Testis (tissue), 2 donors: ENCODE data around the gene MAP6.

ENCODE experiments used
- POLR2A ChIP-seq: fragments of 450-650 bp; IDR thresholded peaks from one replicate; pipeline ENCODE4 v1.6.1; 2017; ENCODE audit warnings: antibody characterized with exemption, mild to moderate bottlenecking, moderate library complexity
- TF ChIP-seq, protein P1 (sequence below), 3 experiments: fragments of 450-650 bp in 2 of 3; fragments of 200-600 bp in 1 of 3; sonication (generic) in 1 of 3; IDR thresholded peaks; one replicate each; pipeline ENCODE4 v1.5.1; 2016 to 2019; ENCODE audit warnings: antibody characterized with exemption in 3 of 3, mild to moderate bottlenecking in 2 of 3, moderate library complexity in 1 of 3

DNA sequence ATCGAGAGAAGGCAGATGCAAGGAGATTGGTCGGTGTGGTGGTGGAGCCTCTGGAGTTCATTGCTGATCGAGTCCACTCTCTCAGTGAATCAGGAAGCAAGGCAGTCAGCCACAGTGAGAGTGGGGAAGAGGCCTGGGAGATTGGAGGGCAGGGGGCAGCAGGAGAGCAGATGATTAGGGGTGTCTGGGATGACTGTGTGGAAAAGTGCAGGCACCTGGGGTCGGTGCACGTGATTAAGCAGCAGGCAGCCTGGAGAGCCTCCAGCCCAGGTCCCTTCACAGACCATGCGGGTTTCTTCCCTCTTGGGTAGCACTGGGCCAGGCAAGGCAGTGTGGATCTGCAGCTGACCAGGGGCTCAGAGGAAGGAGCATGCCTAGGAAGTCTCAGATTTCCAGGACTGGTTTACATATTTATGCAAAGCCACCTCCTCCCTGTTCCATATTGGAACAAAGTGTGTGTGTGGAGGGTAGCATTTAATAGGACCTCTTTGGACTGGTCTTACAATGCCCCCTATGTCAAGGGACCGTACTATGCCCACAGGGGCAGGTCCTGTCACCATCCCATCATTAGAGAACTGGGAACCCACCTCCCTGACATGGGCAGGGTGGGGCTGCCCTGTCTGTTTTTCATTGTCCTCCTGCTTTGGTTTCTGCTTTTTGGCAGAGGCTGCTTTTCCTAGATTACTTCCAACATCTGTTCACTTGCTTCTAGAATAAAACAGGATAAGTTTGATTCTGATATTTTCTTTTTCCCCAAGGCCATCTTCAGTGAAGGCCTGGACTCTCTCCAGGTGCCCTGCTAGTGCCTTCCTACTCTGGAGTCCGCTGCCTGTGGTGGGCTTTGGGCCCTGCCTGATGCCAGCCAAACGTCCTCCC, 129.1 kb downstream of the MAP6 start:
- TF ChIP-seq, protein P1, sequence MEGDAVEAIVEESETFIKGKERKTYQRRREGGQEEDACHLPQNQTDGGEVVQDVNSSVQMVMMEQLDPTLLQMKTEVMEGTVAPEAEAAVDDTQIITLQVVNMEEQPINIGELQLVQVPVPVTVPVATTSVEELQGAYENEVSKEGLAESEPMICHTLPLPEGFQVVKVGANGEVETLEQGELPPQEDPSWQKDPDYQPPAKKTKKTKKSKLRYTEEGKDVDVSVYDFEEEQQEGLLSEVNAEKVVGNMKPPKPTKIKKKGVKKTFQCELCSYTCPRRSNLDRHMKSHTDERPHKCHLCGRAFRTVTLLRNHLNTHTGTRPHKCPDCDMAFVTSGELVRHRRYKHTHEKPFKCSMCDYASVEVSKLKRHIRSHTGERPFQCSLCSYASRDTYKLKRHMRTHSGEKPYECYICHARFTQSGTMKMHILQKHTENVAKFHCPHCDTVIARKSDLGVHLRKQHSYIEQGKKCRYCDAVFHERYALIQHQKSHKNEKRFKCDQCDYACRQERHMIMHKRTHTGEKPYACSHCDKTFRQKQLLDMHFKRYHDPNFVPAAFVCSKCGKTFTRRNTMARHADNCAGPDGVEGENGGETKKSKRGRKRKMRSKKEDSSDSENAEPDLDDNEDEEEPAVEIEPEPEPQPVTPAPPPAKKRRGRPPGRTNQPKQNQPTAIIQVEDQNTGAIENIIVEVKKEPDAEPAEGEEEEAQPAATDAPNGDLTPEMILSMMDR (IDR thresholded peaks at IDR 0.05), result no peak
- TF ChIP-seq POLR2A, result no peak
